ENCODE measurements around the gene DTWD2.
"Not testable (repeated sequence)": the region's sequence is repeated elsewhere in the genome, so short reads cannot be mapped to it uniquely, and the experiment has no call there.

DNA sequence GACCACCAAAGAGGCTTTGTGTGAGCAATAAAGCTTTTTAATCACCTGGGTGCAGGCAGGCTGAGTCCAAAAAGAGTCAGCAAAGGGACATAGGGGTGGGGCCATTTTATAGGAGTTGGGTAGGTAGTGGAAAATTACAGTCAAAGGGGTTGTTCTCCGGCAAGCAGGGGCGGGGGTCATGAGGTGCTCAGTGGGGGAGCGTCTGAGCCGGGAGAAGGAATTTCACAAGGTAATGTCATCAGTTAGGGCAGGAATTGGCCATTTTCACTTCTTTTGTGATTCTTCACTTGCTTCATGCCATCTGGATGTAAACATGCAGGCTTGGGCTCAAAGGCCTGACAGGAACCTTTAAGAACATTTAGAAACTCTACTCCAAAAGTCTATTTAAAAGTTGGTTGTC is 36.0 kb downstream of the DTWD2 start:
- TF ChIP-seq, protein P1, sequence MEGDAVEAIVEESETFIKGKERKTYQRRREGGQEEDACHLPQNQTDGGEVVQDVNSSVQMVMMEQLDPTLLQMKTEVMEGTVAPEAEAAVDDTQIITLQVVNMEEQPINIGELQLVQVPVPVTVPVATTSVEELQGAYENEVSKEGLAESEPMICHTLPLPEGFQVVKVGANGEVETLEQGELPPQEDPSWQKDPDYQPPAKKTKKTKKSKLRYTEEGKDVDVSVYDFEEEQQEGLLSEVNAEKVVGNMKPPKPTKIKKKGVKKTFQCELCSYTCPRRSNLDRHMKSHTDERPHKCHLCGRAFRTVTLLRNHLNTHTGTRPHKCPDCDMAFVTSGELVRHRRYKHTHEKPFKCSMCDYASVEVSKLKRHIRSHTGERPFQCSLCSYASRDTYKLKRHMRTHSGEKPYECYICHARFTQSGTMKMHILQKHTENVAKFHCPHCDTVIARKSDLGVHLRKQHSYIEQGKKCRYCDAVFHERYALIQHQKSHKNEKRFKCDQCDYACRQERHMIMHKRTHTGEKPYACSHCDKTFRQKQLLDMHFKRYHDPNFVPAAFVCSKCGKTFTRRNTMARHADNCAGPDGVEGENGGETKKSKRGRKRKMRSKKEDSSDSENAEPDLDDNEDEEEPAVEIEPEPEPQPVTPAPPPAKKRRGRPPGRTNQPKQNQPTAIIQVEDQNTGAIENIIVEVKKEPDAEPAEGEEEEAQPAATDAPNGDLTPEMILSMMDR (IDR thresholded peaks at IDR 0.05; ENCODE audit: low read length): not testable (repeated sequence)
- not testable (repeated sequence) for TF ChIP-seq EZH2 (IDR thresholded peaks at IDR 0.05; ENCODE audit: borderline replicate concordance, low read length)
